Hepatocyte (in vitro differentiated cells): ENCODE measurements around the gene PLA2G4C. TPM values are rescaled to one million over a fixed set of nuclear protein-coding genes. Genes with fewer than 3 reads are reported as not detected.

Source experiments
- DNase-seq: peaks from one replicate; pipeline ENCODE4 v3.0.0-alpha.2; 2016; ENCODE audit warnings: low spot score
- H2AFZ ChIP-seq: fragments of 200-600 bp; sonication (generic); 2 replicates; pipeline ENCODE4 v1.6.0; 2016; ENCODE audit warnings: antibody characterized with exemption, mild to moderate bottlenecking
- H3K27ac ChIP-seq: fragments of 200-600 bp; sonication (generic); 2 replicates; pipeline ENCODE4 v1.5.1; 2016; ENCODE audit warnings: mild to moderate bottlenecking
- H3K27me3 ChIP-seq: fragments of 200-600 bp; sonication (generic); 2 replicates; pipeline ENCODE4 v1.6.1; 2016
- H3K36me3 ChIP-seq: fragments of 200-600 bp; sonication (generic); replicated peaks from 2 replicates; pipeline ENCODE4 v1.5.1; 2016; ENCODE audit warnings: low read depth; ENCODE audit not compliant: insufficient read depth
- H3K4me1 ChIP-seq: fragments of 200-600 bp; sonication (generic); 2 replicates; pipeline ENCODE4 v1.5.1; 2016; ENCODE audit warnings: mild to moderate bottlenecking, moderate library complexity; ENCODE audit not compliant: insufficient read depth
- H3K4me2 ChIP-seq: fragments of 200-600 bp; sonication (generic); 2 replicates; pipeline ENCODE4 v1.6.0; 2016
- H3K4me3 ChIP-seq: fragments of 200-600 bp; sonication (generic); 2 replicates; pipeline ENCODE4 v1.5.1; 2016; ENCODE audit warnings: mild to moderate bottlenecking
- H3K79me2 ChIP-seq: fragments of 200-600 bp; sonication (generic); 2 replicates; pipeline ENCODE4 v1.6.0; 2017; ENCODE audit warnings: mild to moderate bottlenecking
- H3K9me2 ChIP-seq: fragments of 200-600 bp; sonication (generic); replicated peaks from 2 replicates; pipeline ENCODE4 v1.6.0; 2017; ENCODE audit warnings: mild to moderate bottlenecking; ENCODE audit not compliant: insufficient read depth
- H3K9me3 ChIP-seq: fragments of 200-600 bp; sonication (generic); 2 replicates; pipeline ENCODE4 v1.5.1; 2016; ENCODE audit warnings: low read depth, mild to moderate bottlenecking
- H4K20me1 ChIP-seq: fragments of 200-600 bp; sonication (generic); 2 replicates; pipeline ENCODE4 v1.6.0; 2016; ENCODE audit warnings: mild to moderate bottlenecking; ENCODE audit not compliant: insufficient read depth, poor library complexity, severe bottlenecking
- CTCF ChIP-seq: fragments of 200-600 bp; sonication (generic); IDR thresholded peaks from 2 replicates; pipeline ENCODE4 v1.5.1; 2016; ENCODE audit warnings: antibody characterized with exemption, mild to moderate bottlenecking; ENCODE audit not compliant: poor library complexity
- EZH2 ChIP-seq: fragments of 200-600 bp; sonication (generic); IDR thresholded peaks from 2 replicates; pipeline ENCODE4 v1.6.1; 2016; ENCODE audit warnings: antibody characterized with exemption, mild to moderate bottlenecking, borderline replicate concordance
- EZH2phosphoT487 ChIP-seq: fragments of 200-600 bp; sonication (generic); IDR thresholded peaks from one replicate; pipeline ENCODE4 v1.6.1; 2018; ENCODE audit warnings: antibody characterized with exemption, mild to moderate bottlenecking, low read depth, moderate library complexity; ENCODE audit not compliant: unreplicated experiment, severe bottlenecking
- WGBS: methylation state at CpG from one replicate; pipeline ENCODE4 v1.1.6; 2016; ENCODE audit warnings: low lambda C conversion rate; ENCODE audit errors: missing lambda C conversion rate; 5-methylcytosine and 5-hydroxymethylcytosine counted together
- polyA plus RNA-seq: library from polyadenylated mRNA; unstranded; fragments of >200 nt; fragmentation: Nextera tagmentation; extraction: Ambion mirVana; gene quantifications from 2 replicates; pipeline ENCODE4 v1.2.1, GENCODE V29; 2016
- total RNA-seq: library from RNA; depleted of rRNA; stranded (reverse); fragments of >200 nt; gene quantifications from 2 replicates; pipeline ENCODE4 v1.2.3, GENCODE V29; 2014

PLA2G4C gene
- total and polyA plus RNA-seq, 2 experiments from 2014 or later, result 2.0 to 5.4 TPM

GRCh38 chr19:48004236-48004635, 106.4 kb downstream of the PLA2G4C start:
- H3K4me2 ChIP-seq, result no peak overlapping the region
- H4K20me1 ChIP-seq, result no peaks in the 10 kb centered on the region
- H2AFZ ChIP-seq, result no peak overlapping the region
- H3K9me3 ChIP-seq, result no peaks in the 10 kb centered on the region
- no peaks in the 10 kb centered on the region for H3K79me2 ChIP-seq
- H3K4me3 ChIP-seq, result no peak overlapping the region
- H3K9me2 ChIP-seq, result no peaks in the 10 kb centered on the region
- no peak for DNase-seq
- H3K36me3 ChIP-seq, result no peaks in the 10 kb centered on the region
- 82% methylated on average over 6 of the region's 6 CpGs for WGBS
- no peaks in the 10 kb centered on the region for H3K4me1 ChIP-seq
- TF ChIP-seq CTCF (no peak), EZH2phosphoT487 (no peak), EZH2 (no peak)
- no peak overlapping the region for H3K27ac ChIP-seq
- H3K27me3 ChIP-seq, result no peaks in the 10 kb centered on the region

GRCh38 chr19:48000846-48001245, 109.8 kb downstream of the PLA2G4C start:
- Histone ChIP-seq H2AFZ (no peak overlapping the region), H3K27me3 (no peaks in the 10 kb centered on the region), H3K36me3 (no peaks in the 10 kb centered on the region), H3K9me2 (no peaks in the 10 kb centered on the region), H3K4me1 (no peaks in the 10 kb centered on the region), H4K20me1 (no peaks in the 10 kb centered on the region), H3K79me2 (no peaks in the 10 kb centered on the region), H3K9me3 (no peaks in the 10 kb centered on the region), H3K4me2 (no peak overlapping the region), H3K27ac (no peak overlapping the region), H3K4me3 (no peak overlapping the region)
- WGBS, result 75% methylated on average over 6 of the region's 6 CpGs
- no peak for DNase-seq
- TF ChIP-seq EZH2 (no peak), EZH2phosphoT487 (no peak), CTCF (no peak)

GRCh38 chr19:47998800-47999199, 111.8 kb downstream of the PLA2G4C start:
- no peaks in the 10 kb centered on the region for H3K27me3 ChIP-seq
- no peaks in the 10 kb centered on the region for H3K9me2 ChIP-seq
- DNase-seq, result no peak
- H3K4me3 ChIP-seq, result no peak overlapping the region
- TF ChIP-seq CTCF (no peak), EZH2 (no peak), EZH2phosphoT487 (no peak)
- peaks cover 3% of the 10 kb centered on the region for H3K4me1 ChIP-seq
- H3K36me3 ChIP-seq, result no peaks in the 10 kb centered on the region
- H3K27ac ChIP-seq, result no peak overlapping the region
- no peak overlapping the region for H2AFZ ChIP-seq
- no peaks in the 10 kb centered on the region for H3K79me2 ChIP-seq
- 91% methylated on average over 6 of the region's 6 CpGs for WGBS
- no peak overlapping the region for H3K4me2 ChIP-seq
- H4K20me1 ChIP-seq, result no peaks in the 10 kb centered on the region
- H3K9me3 ChIP-seq, result no peaks in the 10 kb centered on the region

Other genes starting within 250 kb of the PLA2G4C start
- gene SULT2A1, start 224.5 kb downstream of the PLA2G4C start, total RNA-seq, result 188 and 193 TPM in 2 replicates
- gene SULT2A1, start 224.5 kb downstream of the PLA2G4C start, polyA plus RNA-seq, result 75.7 and 120 TPM in 2 replicates
- gene BSPH1, start 118.6 kb downstream of the PLA2G4C start, total RNA-seq, result not detected in 2 replicates
- not detected in 2 replicates for gene BSPH1, start 118.6 kb downstream of the PLA2G4C start, polyA plus RNA-seq
- gene ELSPBP1, start 116.2 kb downstream of the PLA2G4C start, total RNA-seq, result 1.0 and 2.4 TPM in 2 replicates
- 0.28 and 1.9 TPM in 2 replicates for gene ELSPBP1, start 116.2 kb downstream of the PLA2G4C start, polyA plus RNA-seq
- gene CABP5, start 66.7 kb downstream of the PLA2G4C start, total RNA-seq, result not detected in 2 replicates
- gene CABP5, start 66.7 kb downstream of the PLA2G4C start, polyA plus RNA-seq, result not detected in 2 replicates
- 19.6 and 23.8 TPM in 2 replicates for gene LIG1, start 59.5 kb upstream of the PLA2G4C start, total RNA-seq
- 28.4 and 29.8 TPM in 2 replicates for gene LIG1, start 59.5 kb upstream of the PLA2G4C start, polyA plus RNA-seq
- 0.73 and 1.2 TPM in 2 replicates for gene ZSWIM9, start 59.9 kb upstream of the PLA2G4C start, total RNA-seq
- 1.5 and 2.1 TPM in 2 replicates for gene ZSWIM9, start 59.9 kb upstream of the PLA2G4C start, polyA plus RNA-seq
- 17.0 and 18.8 TPM in 2 replicates for gene CARD8, start 145.1 kb upstream of the PLA2G4C start, total RNA-seq
- gene CARD8, start 145.1 kb upstream of the PLA2G4C start, polyA plus RNA-seq, result 7.6 and 10.3 TPM in 2 replicates
- gene ZNF114, start 159.3 kb upstream of the PLA2G4C start, total RNA-seq, result 0.84 and 0.90 TPM in 2 replicates
- 1.6 and 3.0 TPM in 2 replicates for gene ZNF114, start 159.3 kb upstream of the PLA2G4C start, polyA plus RNA-seq
- gene EMP3, start 214.7 kb upstream of the PLA2G4C start, total RNA-seq, result 68.4 and 80.1 TPM in 2 replicates
- 379 and 381 TPM in 2 replicates for gene EMP3, start 214.7 kb upstream of the PLA2G4C start, polyA plus RNA-seq